ENCODE measurements around the gene TXNRD3.

Gene TXNRD3

DNA sequence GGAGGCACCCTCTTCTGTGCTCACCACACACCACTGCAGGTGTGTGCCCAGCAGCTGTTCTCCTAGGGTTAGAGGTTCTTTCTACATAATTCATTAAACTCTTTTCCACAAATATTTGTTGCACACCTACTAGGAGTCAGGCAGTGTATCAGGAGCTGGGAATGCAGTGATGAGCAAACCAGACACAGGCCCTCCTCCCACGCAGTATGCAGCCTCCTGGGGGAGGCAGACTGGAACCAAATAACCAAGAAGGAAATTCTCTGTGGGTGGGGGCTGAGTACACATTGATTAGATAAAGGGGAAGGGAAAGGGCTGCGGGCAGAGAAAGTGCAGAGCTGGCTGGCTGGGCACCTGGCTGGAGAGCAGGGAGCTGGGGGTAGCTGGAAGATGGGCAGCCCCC is 77.7 kb downstream of the TXNRD3 start:
- no peak for TF ChIP-seq CTCF (IDR thresholded peaks at IDR 0.05; ENCODE audit: low read depth, low read length, missing control alignments)
- Histone ChIP-seq H3K27me3 (replicated peaks) (peaks cover 11% of the 10 kb centered on the region), H3K36me3 (replicated peaks) (no peaks in the 10 kb centered on the region), H3K4me3 (ENCODE audit: low read depth, low read length) (no peak overlapping the region), H3K27ac (no peak overlapping the region)
- DNase-seq = no peak
- in situ Hi-C loops (cut with HindIII; ENCODE audit: low pct_ligation_motif_present, low sequenced_read_pairs) = no loop called here

GRCh38 chr3:126573492-126574117 is 81.3 kb downstream of the TXNRD3 start:
- DNase-seq = no peak
- TF ChIP-seq CTCF (IDR thresholded peaks at IDR 0.05; ENCODE audit: low read depth, low read length, missing control alignments) = no peak
- in situ Hi-C loops (cut with HindIII; ENCODE audit: low pct_ligation_motif_present, low sequenced_read_pairs) = no loop called here
- no peak overlapping the region for H3K27ac ChIP-seq
- H3K4me3 ChIP-seq (ENCODE audit: low read depth, low read length) = no peak overlapping the region
- peaks cover 4% of the 10 kb centered on the region for H3K27me3 ChIP-seq (replicated peaks)
- H3K36me3 ChIP-seq (replicated peaks) = no peaks in the 10 kb centered on the region

- in situ Hi-C loops (cut with HindIII; ENCODE audit: low pct_ligation_motif_present, low sequenced_read_pairs) = no loop called here
- Histone ChIP-seq H3K4me3 (ENCODE audit: low read depth, low read length) (no peak overlapping the region), H3K36me3 (replicated peaks) (no peaks in the 10 kb centered on the region), H3K27ac (no peak overlapping the region), H3K27me3 (replicated peaks) (peaks cover 7% of the 10 kb centered on the region)
- DNase-seq = no peak
- TF ChIP-seq CTCF (IDR thresholded peaks at IDR 0.05; ENCODE audit: low read depth, low read length, missing control alignments) = no peak
Observed at GRCh38 chr3:126571078-126571477, 83.8 kb downstream of the TXNRD3 start.

DNA sequence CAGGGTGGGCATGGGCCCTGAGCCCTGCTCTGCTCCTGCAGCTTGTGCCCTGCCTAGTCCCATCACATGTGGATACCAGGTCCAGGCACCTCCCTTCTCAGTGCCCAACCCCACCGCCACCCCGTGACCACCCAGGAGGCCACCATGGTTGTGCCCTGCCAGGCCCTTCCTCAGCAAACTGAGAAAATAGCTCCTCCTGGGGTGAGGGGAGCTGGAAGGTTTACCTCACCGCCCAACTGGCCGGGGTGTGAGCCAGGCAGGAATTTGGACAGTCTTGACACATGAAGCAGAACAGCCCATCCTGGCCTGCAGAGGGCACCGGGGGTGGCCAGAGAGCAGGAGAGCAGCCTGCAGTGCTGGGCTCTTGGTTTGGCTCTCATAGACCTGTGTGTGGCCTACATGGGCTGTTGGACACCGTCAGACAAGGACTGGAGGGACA is 84.8 kb downstream of the TXNRD3 start:
- in situ Hi-C loops (cut with HindIII; ENCODE audit: low pct_ligation_motif_present, low sequenced_read_pairs) = no loop called here
- peak; percentile 22 for TF ChIP-seq CTCF (IDR thresholded peaks at IDR 0.05; ENCODE audit: low read depth, low read length, missing control alignments)

GRCh38 chr3:126569390-126569975 is 85.4 kb downstream of the TXNRD3 start:
- no peak for DNase-seq
- Histone ChIP-seq H3K27ac (no peak overlapping the region), H3K27me3 (replicated peaks) (peaks cover 16% of the 10 kb centered on the region), H3K36me3 (replicated peaks) (no peaks in the 10 kb centered on the region), H3K4me3 (ENCODE audit: low read depth, low read length) (no peak overlapping the region)
- in situ Hi-C loops (cut with HindIII; ENCODE audit: low pct_ligation_motif_present, low sequenced_read_pairs) = no loop called here
- TF ChIP-seq CTCF (IDR thresholded peaks at IDR 0.05; ENCODE audit: low read depth, low read length, missing control alignments) = no peak

More for the DNA sequence above, 84.8 kb downstream of the TXNRD3 start:
- Histone ChIP-seq H3K36me3 (replicated peaks) (no peaks in the 10 kb centered on the region), H3K27me3 (replicated peaks) (peaks cover 16% of the 10 kb centered on the region), H3K27ac (no peak overlapping the region), H3K4me3 (ENCODE audit: low read depth, low read length) (no peak overlapping the region)
- DNase-seq = no peak

Measured in brain microvascular endothelial cell (primary cell).